ENCODE measurements around the gene ZNF541. TPM values are rescaled to one million over a fixed set of nuclear protein-coding genes. Genes with fewer than 3 reads are reported as not detected.

The ZNF541 gene
- total RNA-seq, 5 donors from 2014 or later (not counting 1 experiment from before 2014, with no cell fraction given), result 0.58 to 1.1 (median 0.65) TPM

DNA sequence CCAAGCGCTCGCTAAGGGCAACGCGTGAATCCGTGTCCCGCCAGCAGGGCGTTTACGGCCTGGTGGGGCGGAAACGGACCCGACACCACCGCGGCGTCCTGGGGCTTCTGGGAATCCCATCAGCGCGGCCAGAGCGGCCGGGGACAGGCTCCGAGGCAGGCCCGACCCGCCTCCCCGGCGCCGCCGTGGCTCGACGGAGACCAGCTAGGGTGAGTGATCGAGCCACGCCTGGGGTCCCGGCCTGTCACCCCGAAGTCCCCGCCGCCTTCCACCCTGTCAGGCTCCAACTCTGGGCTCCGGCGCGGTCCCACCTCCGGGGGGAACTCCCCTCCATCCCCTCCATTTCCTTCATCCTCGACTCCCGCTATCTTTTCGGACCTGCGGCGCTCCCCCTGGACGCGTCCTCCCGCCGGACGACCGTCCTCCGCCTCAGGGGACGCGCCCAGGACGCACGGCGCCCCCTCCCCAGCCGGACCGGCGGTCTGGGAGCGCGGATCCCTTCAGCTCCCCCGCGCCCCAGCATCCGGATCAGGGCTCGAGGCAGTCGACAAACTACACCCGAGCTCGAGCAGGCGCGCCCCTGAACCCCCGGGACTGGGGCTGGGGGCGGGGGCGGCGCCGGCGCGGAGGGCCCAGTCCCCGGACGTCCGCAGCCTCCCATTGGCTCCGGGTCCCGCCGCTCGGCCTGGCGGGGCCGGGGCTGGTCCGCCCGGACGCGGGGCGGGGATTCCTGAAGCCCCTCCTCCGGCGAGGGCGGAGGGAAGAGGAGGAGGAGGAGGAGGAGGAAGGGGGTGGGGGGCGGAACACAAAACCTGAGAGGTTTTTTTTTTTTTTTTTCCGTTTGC, 35.3 kb upstream of the ZNF541 start:
- under 1% methylated on average over 76 of the region's 94 CpGs for WGBS (ENCODE audit: insufficient coverage)
- POLR2A ChIA-PET, result interaction anchor here in 1 of 2 donors (0.7 kb wide), 1 partner anchor 94 kb away, joined by 3 read pairs; no protein-coding TSS in a partner anchor

DNA sequence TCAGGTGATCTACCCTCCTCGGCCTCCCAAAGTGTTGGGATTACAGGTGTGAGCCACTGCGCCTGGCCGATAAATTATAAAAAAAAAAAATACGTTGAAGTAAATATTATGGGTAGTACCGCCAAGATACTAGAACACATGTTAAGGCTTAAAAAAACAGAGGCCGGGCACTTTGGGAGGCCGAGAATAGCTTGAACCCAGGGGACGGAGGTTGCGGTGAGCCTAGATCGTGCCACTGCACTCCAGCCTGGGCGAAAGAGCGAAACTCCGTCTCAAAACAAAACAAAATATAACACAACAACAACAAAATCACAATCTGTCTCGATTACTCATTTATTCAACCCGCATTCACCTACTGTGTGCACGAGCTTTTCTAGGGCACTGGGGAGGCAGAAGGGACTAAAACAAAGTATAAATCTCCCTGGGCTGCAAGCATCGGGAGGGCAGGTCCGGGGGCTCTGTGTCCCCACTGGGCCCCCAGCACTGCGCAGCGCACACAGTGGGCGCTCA, 34.7 kb upstream of the ZNF541 start:
- H3K4me1 ChIP-seq (ENCODE audit: control insufficient read depth in 1 of 2, extremely low read depth in 1 of 2, insufficient read depth in 2 of 2, low read length in 2 of 2), result peaks cover 6 to 32% of the 10 kb centered on the region in 2 experiments
- DNase-seq, result no peak
- no peak for ATAC-seq (replicated peaks in 1 of 4)
- 33% methylated on average over 13 of the region's 21 CpGs for WGBS (ENCODE audit: insufficient coverage)
- no peaks in the 10 kb centered on the region for H3K9me3 ChIP-seq
- H3K36me3 ChIP-seq (ENCODE audit: control insufficient read depth in 2 of 2, extremely low read depth in 1 of 2, insufficient read depth in 1 of 2, low read length in 1 of 2), result peaks cover 0 to 6% of the 10 kb centered on the region in 2 donors
- Mint-ChIP-seq H3K4me3 (peak overlapping the region; percentile 78 to 84 (median 80)), H3K27ac (peak overlapping the region; percentile 55 to 74), H3K9me3 (no peaks in the 10 kb centered on the region), H3K36me3 (no peaks in the 10 kb centered on the region), H3K4me1 (peaks cover 19 to 27% (median 24%) of the 10 kb centered on the region in 3 donors), H3K27me3 (no peaks in the 10 kb centered on the region)
- peak overlapping the region; percentile 49 for H3K27ac ChIP-seq (ENCODE audit: low read length)
- ChIA-PET CTCF (interaction anchor here in 1 of 2 donors (0.6 kb wide), 1 partner anchor 1213 kb away, joined by 3 read pairs; no protein-coding TSS in a partner anchor), POLR2A (interaction anchor here in 1 of 2 donors (0.7 kb wide), 1 partner anchor 94 kb away, joined by 3 read pairs; no protein-coding TSS in a partner anchor)
- H3K4me3 ChIP-seq (ENCODE audit: control insufficient read depth in 1 of 2, extremely low read depth in 1 of 2, low read length in 1 of 2), result peak overlapping the region; percentile 75 to 79
- H3K27me3 ChIP-seq (replicated peaks in 1 of 2; ENCODE audit: control insufficient read depth in 2 of 2, extremely low read depth in 1 of 2, insufficient read depth in 2 of 2, low read length in 1 of 2), result peaks cover 0 to 2% of the 10 kb centered on the region in 2 experiments

More for the DNA sequence above, 35.3 kb upstream of the ZNF541 start:
- ATAC-seq (replicated peaks in 1 of 4), result peak; percentile 87 to 91 (median 88)
- no peaks in the 10 kb centered on the region for H3K36me3 Mint-ChIP-seq
- H3K4me3 Mint-ChIP-seq, result peak overlapping the region; percentile 78 to 84 (median 80)
- H3K9me3 Mint-ChIP-seq, result no peaks in the 10 kb centered on the region
- H3K27ac Mint-ChIP-seq, result peak overlapping the region; percentile 55 to 74
- Histone ChIP-seq H3K36me3 (ENCODE audit: control insufficient read depth in 2 of 2, extremely low read depth in 1 of 2, insufficient read depth in 1 of 2, low read length in 1 of 2) (peaks cover 0 to 6% of the 10 kb centered on the region in 2 donors), H3K27ac (ENCODE audit: low read length) (peak overlapping the region; percentile 49), H3K4me1 (ENCODE audit: control insufficient read depth in 1 of 2, extremely low read depth in 1 of 2, insufficient read depth in 2 of 2, low read length in 2 of 2) (peaks cover 6 to 38% of the 10 kb centered on the region in 2 experiments), H3K27me3 (replicated peaks in 1 of 2; ENCODE audit: control insufficient read depth in 2 of 2, extremely low read depth in 1 of 2, insufficient read depth in 2 of 2, low read length in 1 of 2) (no peaks in the 10 kb centered on the region), H3K9me3 (no peaks in the 10 kb centered on the region), H3K4me3 (ENCODE audit: control insufficient read depth in 1 of 2, extremely low read depth in 1 of 2, low read length in 1 of 2) (peak overlapping the region; percentile 79 to 84)
- H3K27me3 Mint-ChIP-seq, result no peaks in the 10 kb centered on the region
- H3K4me1 Mint-ChIP-seq, result peaks cover 25 to 32% (median 29%) of the 10 kb centered on the region in 3 donors
- peak; percentile 86 to 98 (median 93) for DNase-seq
- CTCF ChIA-PET, result no interaction called here

DNA sequence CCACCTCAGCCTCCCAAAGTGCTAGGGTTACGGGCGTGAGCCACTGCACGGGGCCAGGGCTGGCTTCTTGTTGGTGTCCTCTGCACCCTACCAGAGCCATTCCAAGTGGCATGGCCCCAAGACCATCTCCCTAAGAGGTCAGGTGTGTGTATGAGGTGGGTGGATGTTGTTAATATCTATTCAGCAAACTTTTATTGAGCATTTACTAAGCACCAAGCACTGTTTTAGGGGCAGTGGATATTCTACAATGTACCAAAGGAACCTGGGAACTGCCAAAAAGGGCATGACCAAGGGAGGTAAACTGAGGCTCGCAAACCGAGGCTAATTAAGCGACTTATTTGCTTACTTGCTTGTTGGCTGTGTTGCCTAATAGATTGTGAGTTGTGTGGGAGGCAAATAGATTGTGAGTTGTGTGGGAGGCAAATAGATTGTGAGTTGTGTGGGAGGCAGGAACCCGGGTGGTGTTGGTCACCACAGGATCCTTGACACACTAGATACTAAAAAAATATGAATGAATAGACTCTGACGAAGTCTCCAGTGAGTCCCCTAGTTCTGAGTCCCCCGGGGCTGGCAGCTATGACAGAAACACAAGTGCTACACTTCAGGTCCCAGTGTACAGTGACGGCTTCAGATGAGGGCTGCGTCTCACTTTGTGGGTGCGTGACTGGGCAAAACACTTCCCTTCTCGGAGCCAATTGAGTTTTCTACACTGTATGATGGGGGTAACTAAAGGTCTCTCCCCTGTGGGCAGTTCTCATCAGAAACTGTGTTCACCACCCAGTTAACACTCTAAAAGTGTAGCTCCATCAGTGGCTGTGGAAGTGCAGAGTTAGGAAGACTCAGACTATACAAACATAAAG, 31.0 kb upstream of the ZNF541 start:
- 76% methylated on average over 8 of the region's 13 CpGs for WGBS (ENCODE audit: insufficient coverage)
- ChIA-PET POLR2A (no interaction called here), CTCF (no interaction called here)
- Mint-ChIP-seq H3K27ac (no peak overlapping the region), H3K4me1 (peaks cover 21 to 28% (median 21%) of the 10 kb centered on the region in 3 donors), H3K36me3 (no peaks in the 10 kb centered on the region), H3K9me3 (no peaks in the 10 kb centered on the region), H3K27me3 (no peaks in the 10 kb centered on the region), H3K4me3 (no peak overlapping the region)
- Histone ChIP-seq H3K4me3 (ENCODE audit: control insufficient read depth in 1 of 2, extremely low read depth in 1 of 2, low read length in 1 of 2) (no peak overlapping the region), H3K4me1 (ENCODE audit: control insufficient read depth in 1 of 2, extremely low read depth in 1 of 2, insufficient read depth in 2 of 2, low read length in 2 of 2) (peaks cover 0 to 25% of the 10 kb centered on the region in 2 experiments), H3K9me3 (no peaks in the 10 kb centered on the region), H3K36me3 (ENCODE audit: control insufficient read depth in 2 of 2, extremely low read depth in 1 of 2, insufficient read depth in 1 of 2, low read length in 1 of 2) (no peaks in the 10 kb centered on the region), H3K27me3 (replicated peaks in 1 of 2; ENCODE audit: control insufficient read depth in 2 of 2, extremely low read depth in 1 of 2, insufficient read depth in 2 of 2, low read length in 1 of 2) (peaks cover 0 to 2% of the 10 kb centered on the region in 2 experiments), H3K27ac (ENCODE audit: low read length) (no peak overlapping the region)
- DNase-seq (no peak), ATAC-seq (replicated peaks in 1 of 4) (no peak)

DNA sequence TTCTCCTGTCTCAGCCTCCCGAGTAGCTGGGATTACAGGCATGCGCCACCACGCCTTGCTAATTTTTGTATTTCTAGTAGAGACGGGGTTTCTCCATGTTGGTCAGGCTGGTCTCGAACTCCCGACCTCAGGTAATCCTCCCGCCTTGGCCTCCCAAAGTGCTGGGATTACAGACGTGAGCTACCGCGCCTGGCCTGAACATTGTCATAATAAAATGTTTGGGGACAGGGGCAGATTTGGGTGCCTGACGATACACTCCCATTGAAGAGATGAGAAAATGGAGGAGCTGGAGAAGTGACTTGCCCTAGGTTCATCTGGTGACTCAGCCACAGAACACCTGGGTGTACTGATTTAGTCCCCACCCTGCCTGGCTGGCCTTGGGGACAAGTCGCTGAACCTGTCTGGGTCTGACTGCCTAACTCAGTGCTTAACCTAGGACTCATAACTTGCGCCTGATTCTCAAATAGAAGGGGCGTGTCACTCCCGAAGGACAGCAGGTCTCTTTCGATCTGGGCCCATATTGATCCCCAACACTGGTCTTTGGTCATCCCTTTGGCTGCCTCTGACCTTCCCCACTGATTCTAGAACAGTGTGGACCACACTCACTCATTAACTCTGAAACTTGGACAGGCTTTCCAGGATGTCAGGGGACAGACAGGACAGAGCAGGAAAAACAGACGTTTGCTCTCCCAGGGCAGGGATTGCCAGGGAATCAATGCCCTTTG, 28.4 kb upstream of the ZNF541 start:
- POLR2A ChIA-PET, result no interaction called here
- CTCF ChIA-PET, result interaction anchor here in 1 of 2 donors (1.7 kb wide), 1 partner anchor 86 kb away, joined by 9 read pairs; the partner anchor contains the start of gene NAPA
- DNase-seq, result no peak
- Histone ChIP-seq H3K4me1 (ENCODE audit: control insufficient read depth in 1 of 2, extremely low read depth in 1 of 2, insufficient read depth in 2 of 2, low read length in 2 of 2) (peaks cover 0 to 20% of the 10 kb centered on the region in 2 experiments), H3K9me3 (no peaks in the 10 kb centered on the region), H3K36me3 (ENCODE audit: control insufficient read depth in 2 of 2, extremely low read depth in 1 of 2, insufficient read depth in 1 of 2, low read length in 1 of 2) (no peaks in the 10 kb centered on the region), H3K4me3 (ENCODE audit: control insufficient read depth in 1 of 2, extremely low read depth in 1 of 2, low read length in 1 of 2) (peak overlapping the region in 1 of 2 donors; percentile 58), H3K27me3 (replicated peaks in 1 of 2; ENCODE audit: control insufficient read depth in 2 of 2, extremely low read depth in 1 of 2, insufficient read depth in 2 of 2, low read length in 1 of 2) (peaks cover 0 to 4% of the 10 kb centered on the region in 2 experiments), H3K27ac (ENCODE audit: low read length) (no peak overlapping the region)
- peak overlapping the region; percentile 80 to 85 (median 83) for H3K4me3 Mint-ChIP-seq
- H3K27me3 Mint-ChIP-seq, result no peaks in the 10 kb centered on the region
- H3K36me3 Mint-ChIP-seq, result no peaks in the 10 kb centered on the region
- H3K9me3 Mint-ChIP-seq, result no peaks in the 10 kb centered on the region
- peaks cover 15 to 22% (median 21%) of the 10 kb centered on the region in 3 donors for H3K4me1 Mint-ChIP-seq
- 86% methylated on average over 17 of the region's 17 CpGs for WGBS (ENCODE audit: insufficient coverage)
- no peak for ATAC-seq (replicated peaks in 1 of 4)
- peak overlapping the region; percentile 88 to 90 for H3K27ac Mint-ChIP-seq

DNA sequence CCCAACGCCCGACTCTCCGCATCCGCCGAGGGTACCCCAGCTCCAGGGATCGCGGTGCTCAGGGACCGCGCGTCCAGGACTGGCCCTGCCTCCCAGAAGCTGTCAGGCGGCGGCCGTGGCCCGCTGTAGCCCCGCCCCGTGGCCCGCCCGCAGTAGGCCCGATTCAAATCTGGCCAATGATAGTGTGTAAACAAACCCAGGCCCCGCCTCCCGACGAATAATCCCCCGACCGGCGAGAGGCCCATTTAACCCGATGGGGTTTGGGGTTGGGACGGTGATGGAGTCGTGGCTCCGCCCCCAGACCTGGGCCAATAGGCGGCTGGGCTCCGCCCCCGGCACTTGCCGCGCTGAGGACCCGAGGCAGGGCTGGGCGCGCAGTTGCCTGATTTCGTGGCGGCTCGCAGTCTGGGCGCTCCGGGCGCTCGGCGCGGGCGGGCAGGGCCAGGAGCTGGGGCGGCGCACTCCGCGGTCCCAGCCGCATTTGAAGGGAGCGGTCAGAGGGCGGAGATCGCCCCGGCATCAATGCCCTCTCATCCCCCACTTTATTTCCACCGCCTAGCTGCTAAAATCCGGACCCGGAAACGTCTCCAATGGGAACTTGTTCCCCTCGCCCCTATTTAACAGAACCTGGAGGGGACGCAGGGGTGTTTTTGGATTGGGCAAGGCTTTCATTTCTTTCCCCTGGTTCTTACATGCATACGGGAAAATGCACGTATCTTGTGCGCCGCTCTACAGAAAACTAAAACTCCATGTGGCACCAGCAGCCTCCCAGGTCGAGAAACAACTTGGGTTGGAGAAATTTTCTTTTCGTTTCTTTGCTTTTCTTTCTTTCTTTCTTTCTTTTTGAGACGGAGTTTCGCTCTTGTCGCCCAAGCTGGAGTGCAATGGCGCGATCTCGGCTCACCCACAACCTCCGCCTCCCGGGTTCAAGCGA, 27.6 kb upstream of the ZNF541 start:
- Mint-ChIP-seq H3K4me3 (peak overlapping the region; percentile 80 to 85 (median 83)), H3K4me1 (peaks cover 19 to 27% (median 21%) of the 10 kb centered on the region in 3 donors), H3K9me3 (no peaks in the 10 kb centered on the region), H3K27me3 (no peaks in the 10 kb centered on the region), H3K27ac (peak overlapping the region; percentile 90 to 93), H3K36me3 (no peaks in the 10 kb centered on the region)
- H3K27ac ChIP-seq (ENCODE audit: low read length), result peak overlapping the region; percentile 52
- 2% methylated on average over 59 of the region's 77 CpGs for WGBS (ENCODE audit: insufficient coverage)
- CTCF ChIA-PET, result interaction anchor here in 1 of 2 donors (0.6 to 1.7 kb wide), 3 partner anchors 85 to 143 kb away, joined by 3 to 9 read pairs (median 4); partner anchors contain the start of genes KPTN and NAPA
- peaks cover 0 to 4% of the 10 kb centered on the region in 2 experiments for H3K27me3 ChIP-seq (replicated peaks in 1 of 2; ENCODE audit: control insufficient read depth in 2 of 2, extremely low read depth in 1 of 2, insufficient read depth in 2 of 2, low read length in 1 of 2)
- no peaks in the 10 kb centered on the region for H3K36me3 ChIP-seq (ENCODE audit: control insufficient read depth in 2 of 2, extremely low read depth in 1 of 2, insufficient read depth in 1 of 2, low read length in 1 of 2)
- peaks cover 0 to 26% of the 10 kb centered on the region in 2 experiments for H3K4me1 ChIP-seq (ENCODE audit: control insufficient read depth in 1 of 2, extremely low read depth in 1 of 2, insufficient read depth in 2 of 2, low read length in 2 of 2)
- DNase-seq (peak; percentile 96 to 100 (median 99)), ATAC-seq (replicated peaks in 1 of 4) (peak; percentile 96 to 98 (median 97))
- H3K4me3 ChIP-seq (ENCODE audit: control insufficient read depth in 1 of 2, extremely low read depth in 1 of 2, low read length in 1 of 2), result peak overlapping the region; percentile 59 to 81
- POLR2A ChIA-PET, result interaction anchor here in 1 of 2 donors (0.7 kb wide), 1 partner anchor 452 kb away, joined by 3 read pairs; no protein-coding TSS in a partner anchor
- H3K9me3 ChIP-seq, result no peaks in the 10 kb centered on the region

Data from T-cell (primary cell).